ENCODE measurements around the gene PFN3.

GRCh38 chr5:177396078-177396477 is 4.4 kb downstream of the PFN3 start:
- TF ChIP-seq EZH2phosphoT487 (IDR thresholded peaks at IDR 0.05; ENCODE audit: borderline replicate concordance, low read length) = no peak
- TF ChIP-seq CTCF (IDR thresholded peaks at IDR 0.05; ENCODE audit: low read depth, low read length, poor library complexity, severe bottlenecking) = no peak

Data from DOHH2 (cell line).